Loucy (cell line): ENCODE measurements around the gene SERPINF2.

Source experiments
- H2AFZ ChIP-seq: fragments of 200-600 bp; sonication (generic); 2 replicates; pipeline ENCODE4 v1.6.0; 2016; ENCODE audit warnings: antibody characterized with exemption, mild to moderate bottlenecking, low read length, moderate library complexity
- H3F3A ChIP-seq: fragments of 200-600 bp; 2 replicates; pipeline ENCODE4 v1.6.0; 2016; ENCODE audit warnings: antibody characterized with exemption, low read depth, mild to moderate bottlenecking
- H3K27me3 ChIP-seq: fragments of 200-600 bp; sonication (generic); 2 replicates; pipeline ENCODE4 v1.6.1; 2014; ENCODE audit warnings: low read length, mild to moderate bottlenecking; ENCODE audit not compliant: insufficient read depth, poor library complexity, severe bottlenecking
- H3K36me3 ChIP-seq: fragments of 200-600 bp; sonication (generic); 2 replicates; pipeline ENCODE4 v1.6.1; 2016; ENCODE audit warnings: low read length; ENCODE audit not compliant: insufficient read depth
- H3K4me1 ChIP-seq: fragments of 200-600 bp; sonication (generic); 2 replicates; pipeline ENCODE4 v1.5.1; 2014; ENCODE audit warnings: low read length, mild to moderate bottlenecking; ENCODE audit not compliant: insufficient read depth, poor library complexity, severe bottlenecking
- H3K4me2 ChIP-seq: fragments of 200-600 bp; sonication (generic); 2 replicates; pipeline ENCODE4 v1.6.0; 2014; ENCODE audit warnings: antibody characterized with exemption, low read length, low read depth, mild to moderate bottlenecking; ENCODE audit not compliant: poor library complexity, severe bottlenecking
- H3K4me3 ChIP-seq: fragments of 200-600 bp; sonication (generic); 2 replicates; pipeline ENCODE4 v1.5.1; 2014; ENCODE audit warnings: low read length, mild to moderate bottlenecking, mixed read lengths; ENCODE audit not compliant: poor library complexity, severe bottlenecking
- H3K79me2 ChIP-seq: fragments of 200-600 bp; sonication (generic); 2 replicates; pipeline ENCODE4 v1.6.1; 2014; ENCODE audit warnings: low read length; ENCODE audit not compliant: insufficient read depth
- H3K9ac ChIP-seq: fragments of 200-600 bp; sonication (generic); 2 replicates; pipeline ENCODE4 v1.6.0; 2014; ENCODE audit warnings: mild to moderate bottlenecking, low read depth, low read length, moderate library complexity; ENCODE audit not compliant: poor library complexity, severe bottlenecking
- H3K9me2 ChIP-seq: fragments of 200-600 bp; sonication (generic); replicated peaks from 2 replicates; pipeline ENCODE4 v1.6.1; 2016; ENCODE audit warnings: low read depth, low read length, mixed read lengths
- H3K9me3 ChIP-seq: fragments of 200-600 bp; sonication (generic); 2 replicates; pipeline ENCODE4 v1.6.1; 2014; ENCODE audit warnings: mild to moderate bottlenecking, antibody characterized with exemption, low read length, low read depth; ENCODE audit not compliant: insufficient read depth
- H4K20me1 ChIP-seq: fragments of 200-600 bp; sonication (generic); 2 replicates; pipeline ENCODE4 v1.6.0; 2014; ENCODE audit warnings: antibody characterized with exemption, low read length, mild to moderate bottlenecking; ENCODE audit not compliant: insufficient read depth, poor library complexity, severe bottlenecking
- EZH2phosphoT487 ChIP-seq: fragments of 200-600 bp; IDR thresholded peaks from 2 replicates; pipeline ENCODE4 v1.6.1; 2018; ENCODE audit warnings: antibody characterized with exemption, mild to moderate bottlenecking, moderate library complexity, borderline replicate concordance
- TF ChIP-seq, protein P1 (sequence below): fragments of 200-600 bp; sonication (generic); conservative IDR thresholded peaks from 2 replicates; pipeline ENCODE4 v1.5.1; 2014; ENCODE audit warnings: mild to moderate bottlenecking, antibody characterized with exemption, low read length

The SERPINF2 gene

DNA sequence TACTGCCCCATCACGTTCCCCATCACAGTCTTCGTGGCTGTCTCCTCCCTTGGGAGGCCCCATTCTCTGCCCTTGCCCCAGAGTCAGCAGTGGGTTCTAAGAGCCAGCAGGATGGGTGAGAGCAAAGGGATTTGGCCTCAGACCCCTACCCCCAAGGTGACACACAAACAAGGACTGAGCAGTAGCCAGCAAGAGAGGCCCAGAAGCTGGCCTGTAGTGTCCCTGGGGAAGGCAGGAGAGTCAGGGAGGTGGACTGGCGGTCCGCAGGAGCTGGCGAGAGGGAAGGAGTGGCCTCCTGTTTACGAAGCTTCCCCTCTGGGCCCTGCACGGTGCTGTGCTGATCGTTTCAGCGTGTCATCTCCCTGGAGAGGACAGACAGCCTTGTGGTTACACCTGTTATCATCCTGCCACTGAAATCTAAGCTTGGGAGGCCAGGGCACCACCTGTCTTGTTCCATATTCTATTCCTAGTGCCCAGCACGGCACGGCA lies 9.8 kb upstream of the SERPINF2 start:
- Histone ChIP-seq H3K27me3 (no peaks in the 10 kb centered on the region), H3K4me1 (no peaks in the 10 kb centered on the region), H3K9me2 (no peaks in the 10 kb centered on the region), H3K79me2 (no peaks in the 10 kb centered on the region), H4K20me1 (no peaks in the 10 kb centered on the region), H3K36me3 (no peaks in the 10 kb centered on the region), H3K9me3 (no peaks in the 10 kb centered on the region), H3K4me2 (no peak overlapping the region), H3K9ac (no peak overlapping the region), H2AFZ (no peak overlapping the region), H3K4me3 (no peak overlapping the region), H3F3A (no peaks in the 10 kb centered on the region)
- TF ChIP-seq, protein P1, sequence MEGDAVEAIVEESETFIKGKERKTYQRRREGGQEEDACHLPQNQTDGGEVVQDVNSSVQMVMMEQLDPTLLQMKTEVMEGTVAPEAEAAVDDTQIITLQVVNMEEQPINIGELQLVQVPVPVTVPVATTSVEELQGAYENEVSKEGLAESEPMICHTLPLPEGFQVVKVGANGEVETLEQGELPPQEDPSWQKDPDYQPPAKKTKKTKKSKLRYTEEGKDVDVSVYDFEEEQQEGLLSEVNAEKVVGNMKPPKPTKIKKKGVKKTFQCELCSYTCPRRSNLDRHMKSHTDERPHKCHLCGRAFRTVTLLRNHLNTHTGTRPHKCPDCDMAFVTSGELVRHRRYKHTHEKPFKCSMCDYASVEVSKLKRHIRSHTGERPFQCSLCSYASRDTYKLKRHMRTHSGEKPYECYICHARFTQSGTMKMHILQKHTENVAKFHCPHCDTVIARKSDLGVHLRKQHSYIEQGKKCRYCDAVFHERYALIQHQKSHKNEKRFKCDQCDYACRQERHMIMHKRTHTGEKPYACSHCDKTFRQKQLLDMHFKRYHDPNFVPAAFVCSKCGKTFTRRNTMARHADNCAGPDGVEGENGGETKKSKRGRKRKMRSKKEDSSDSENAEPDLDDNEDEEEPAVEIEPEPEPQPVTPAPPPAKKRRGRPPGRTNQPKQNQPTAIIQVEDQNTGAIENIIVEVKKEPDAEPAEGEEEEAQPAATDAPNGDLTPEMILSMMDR, result no peak
- TF ChIP-seq EZH2phosphoT487, result no peak

DNA sequence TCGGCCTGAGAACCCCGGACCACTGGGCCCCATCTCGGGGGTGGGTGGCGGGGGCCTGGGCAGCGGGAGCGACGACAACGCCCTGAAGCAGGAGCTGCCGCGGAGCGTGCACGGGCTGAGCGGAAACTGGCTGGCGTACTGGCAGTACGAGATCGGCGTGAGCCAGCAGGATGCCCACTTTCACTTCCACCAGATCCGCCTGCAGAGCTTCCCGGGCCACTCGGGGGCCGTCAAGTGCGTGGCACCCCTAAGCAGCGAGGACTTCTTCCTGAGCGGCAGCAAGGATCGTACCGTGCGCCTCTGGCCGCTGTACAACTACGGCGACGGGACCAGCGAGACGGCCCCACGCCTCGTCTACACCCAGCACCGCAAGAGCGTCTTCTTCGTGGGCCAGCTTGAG lies 8.9 kb upstream of the SERPINF2 start:
- Histone ChIP-seq H3K4me2 (no peak overlapping the region), H3F3A (no peaks in the 10 kb centered on the region), H3K4me1 (no peaks in the 10 kb centered on the region), H3K4me3 (no peak overlapping the region), H3K9me3 (no peaks in the 10 kb centered on the region), H3K27me3 (no peaks in the 10 kb centered on the region), H4K20me1 (no peaks in the 10 kb centered on the region), H3K9ac (no peak overlapping the region), H3K36me3 (no peaks in the 10 kb centered on the region), H2AFZ (no peak overlapping the region), H3K9me2 (no peaks in the 10 kb centered on the region), H3K79me2 (no peaks in the 10 kb centered on the region)
- TF ChIP-seq, protein P1, result no peak
- TF ChIP-seq EZH2phosphoT487, result no peak

DNA sequence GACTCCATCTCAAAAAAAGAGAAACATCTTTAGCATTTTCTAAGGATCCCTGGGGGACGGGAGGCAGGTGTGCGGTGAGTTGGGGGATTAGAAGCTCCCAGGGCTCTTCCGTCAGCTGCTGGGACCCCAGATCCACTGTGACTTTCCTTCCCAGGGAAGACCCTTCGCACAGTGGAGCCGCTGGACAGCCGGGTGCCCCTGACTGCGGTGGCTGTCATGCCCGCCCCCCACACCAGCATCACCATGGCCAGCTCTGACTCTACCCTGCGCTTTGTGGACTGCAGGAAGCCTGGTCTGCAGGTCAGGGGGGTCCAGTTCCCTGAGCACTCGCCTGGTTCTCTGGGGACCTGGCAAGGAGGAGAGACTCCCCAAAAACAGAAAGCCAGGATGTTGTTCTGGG lies 7.3 kb upstream of the SERPINF2 start:
- Histone ChIP-seq H3K9me2 (no peaks in the 10 kb centered on the region), H3K36me3 (no peaks in the 10 kb centered on the region), H3K79me2 (no peaks in the 10 kb centered on the region), H3K27me3 (no peaks in the 10 kb centered on the region), H3K4me2 (no peak overlapping the region), H2AFZ (no peak overlapping the region), H3K9me3 (no peaks in the 10 kb centered on the region), H3K4me3 (no peak overlapping the region), H3K9ac (no peak overlapping the region), H4K20me1 (no peaks in the 10 kb centered on the region), H3F3A (no peaks in the 10 kb centered on the region), H3K4me1 (no peaks in the 10 kb centered on the region)
- TF ChIP-seq, protein P1, result no peak
- no peak for TF ChIP-seq EZH2phosphoT487
